GM15510 (cell line): ENCODE results near the gene STAMBP.

ENCODE experiments used
- POLR2A ChIP-seq: IDR thresholded peaks from 3 replicates; pipeline ENCODE4 v1.6.1; 2011; ENCODE audit warnings: borderline replicate concordance; ENCODE audit not compliant: insufficient read length; ENCODE audit errors: extremely low read depth

STAMBP gene

GRCh38 chr2:73910873-73911547 is 82.2 kb downstream of the STAMBP start:
- TF ChIP-seq POLR2A: no peak

- TF ChIP-seq POLR2A: no peak
Measured at GRCh38 chr2:73911548-73912208, 82.9 kb downstream of the STAMBP start.

GRCh38 chr2:73913414-73914054 is 84.8 kb downstream of the STAMBP start:
- no peak for TF ChIP-seq POLR2A

- TF ChIP-seq POLR2A: no peak
Measured at GRCh38 chr2:73914667-73915066, 85.9 kb downstream of the STAMBP start.

- TF ChIP-seq POLR2A: no peak
Measured at GRCh38 chr2:73915437-73915993, 86.8 kb downstream of the STAMBP start.

GRCh38 chr2:73916666-73917065 is 87.9 kb downstream of the STAMBP start:
- TF ChIP-seq POLR2A: no peak

- no peak for TF ChIP-seq POLR2A
Measured at GRCh38 chr2:73917296-73917695, 88.5 kb downstream of the STAMBP start.

- no peak for TF ChIP-seq POLR2A
Measured at GRCh38 chr2:73917696-73918207, 89.0 kb downstream of the STAMBP start.

GRCh38 chr2:73918856-73919255 is 90.1 kb downstream of the STAMBP start:
- no peak for TF ChIP-seq POLR2A

GRCh38 chr2:73919596-73920228 is 91.0 kb downstream of the STAMBP start:
- TF ChIP-seq POLR2A: no peak

- TF ChIP-seq POLR2A: no peak
Measured at GRCh38 chr2:73920577-73921545, 92.1 kb downstream of the STAMBP start.

- TF ChIP-seq POLR2A: no peak
Measured at GRCh38 chr2:73921581-73921980, 92.8 kb downstream of the STAMBP start.

GRCh38 chr2:73922681-73923080 is 93.9 kb downstream of the STAMBP start:
- TF ChIP-seq POLR2A: no peak
